K562 (cell line): ENCODE results near the gene LRRC19. TPM values are rescaled to one million over a fixed set of nuclear protein-coding genes. Genes with fewer than 3 reads are reported as not detected.

Source experiments
- ATF1 ChIP-seq, 2 experiments: fragments of 450-650 bp in 1 of 2; IDR thresholded peaks; 2 replicates each; pipeline ENCODE4 v1.6.1; 2016; ENCODE audit warnings: missing compliant biosample characterization in 1 of 2, missing genetic modification characterization in 1 of 2
- GTF2F1 ChIP-seq: IDR thresholded peaks from 2 replicates; pipeline ENCODE4 v1.6.1; 2011; ENCODE audit warnings: low read depth, low read length, improper control_type of control experiment
- HNRNPK ChIP-seq: fragments of 200-400 bp; formaldehyde crosslinking; IDR thresholded peaks from one replicate; pipeline ENCODE4 v1.6.1; 2018; ENCODE audit warnings: mild to moderate bottlenecking, low read depth, low read length; ENCODE audit not compliant: poor library complexity, severe bottlenecking
- NCOA2 ChIP-seq, 2 experiments: fragments of 450-650 bp; IDR thresholded peaks; 2 replicates each; pipeline ENCODE4 v1.6.1; 2018; ENCODE audit warnings: mild to moderate bottlenecking in 2 of 2, moderate library complexity in 1 of 2; ENCODE audit not compliant: partially characterized antibody in 2 of 2
- polyA plus RNA-seq, 8 experiments: library from polyadenylated mRNA; depleted of rRNA in 4 of 8; stranded (reverse) in 5 of 8; unstranded in 3 of 8; fragments of >200 nt; fragmentation: Nextera tagmentation in 2 of 8; fragmentation: Illumina TruSeq in 1 of 8; extraction: Ambion mirVana in 2 of 8; extraction: Trizol in 1 of 8; gene quantifications; 2 replicates each; pipeline versions ENCODE4 v1.2.1 to v1.2.3, GENCODE V29; 2011 to 2014; ENCODE audit warnings: inconsistent platforms in 1 of 8, missing spikeins in 1 of 8
- total RNA-seq, 7 experiments: library from RNA; depleted of rRNA in 6 of 7; stranded (reverse); fragments of >200 nt in 6 of 7; fragmentation: Illumina TruSeq in 2 of 7; extraction: Trizol in 2 of 7; gene quantifications; 2 replicates each; pipeline versions ENCODE4 v1.2.1 to v1.2.3, GENCODE V29; 2011 to 2021; ENCODE audit warnings: low replicate concordance in 1 of 7
- TF ChIP-seq, protein P1 (sequence below): fragments of 450-650 bp; IDR thresholded peaks from 2 replicates; pipeline ENCODE4 v1.7.1; 2018; ENCODE audit warnings: mild to moderate bottlenecking, low read depth; ENCODE audit not compliant: partially characterized antibody
- TF ChIP-seq, protein P2 (sequence below), 3 experiments: fragments of 200-800 bp in 1 of 3; fragments of 250-450 bp in 1 of 3; fragments of 450-650 bp in 1 of 3; sonication (Bioruptor Pico) in 1 of 3; sonication (Bioruptor generic) in 1 of 3; formaldehyde crosslinking in 1 of 3; IDR thresholded peaks; 2 replicates each; pipeline versions ENCODE4 v1.6.1 to v1.8.0; 2016 to 2022; ENCODE audit warnings: mild to moderate bottlenecking in 2 of 3, missing genetic modification characterization in 2 of 3, missing compliant biosample characterization in 1 of 3, moderate library complexity in 1 of 3
- TF ChIP-seq, protein P3 (sequence below), 2 experiments: fragments of 450-650 bp; IDR thresholded peaks; 2 replicates each; pipeline ENCODE4 v1.6.1; 2016
- TF ChIP-seq, protein P4 (sequence below): sonication (generic); formaldehyde crosslinking; IDR thresholded peaks from 2 replicates; pipeline ENCODE4 v1.9.0; 2022; ENCODE audit warnings: mild to moderate bottlenecking, missing genetic modification reagents
- TF ChIP-seq, protein P5 (sequence below): IDR thresholded peaks from 2 replicates; pipeline ENCODE4 v1.6.1; 2012; ENCODE audit warnings: low read depth, low read length, improper control_type of control experiment, borderline replicate concordance

LRRC19 gene
- total and polyA plus RNA-seq, 9 of the 15 experiments (the other 6 are each of a cell fraction or from before 2014, with no cell fraction given): not detected

DNA sequence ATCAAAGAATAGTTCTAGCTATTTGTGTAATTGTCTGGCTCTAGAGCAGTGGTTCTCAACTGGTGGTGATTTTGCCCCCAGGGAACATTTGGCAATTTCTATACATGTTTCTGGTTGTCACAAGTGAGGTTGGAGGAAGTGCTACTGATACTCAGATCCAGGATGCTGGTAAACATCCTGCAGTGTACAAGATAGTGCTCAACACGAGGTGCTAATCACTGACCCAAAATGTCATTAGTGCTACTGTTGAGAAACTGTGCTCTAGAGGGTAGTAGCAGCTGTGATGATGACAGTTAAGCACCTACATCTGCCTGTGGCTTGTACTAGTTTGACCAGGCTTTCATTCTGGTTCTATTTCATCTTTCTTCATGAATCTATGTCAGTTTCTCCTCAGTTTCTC, 22.1 kb downstream of the LRRC19 start (continued):
- TF ChIP-seq, protein P1, sequence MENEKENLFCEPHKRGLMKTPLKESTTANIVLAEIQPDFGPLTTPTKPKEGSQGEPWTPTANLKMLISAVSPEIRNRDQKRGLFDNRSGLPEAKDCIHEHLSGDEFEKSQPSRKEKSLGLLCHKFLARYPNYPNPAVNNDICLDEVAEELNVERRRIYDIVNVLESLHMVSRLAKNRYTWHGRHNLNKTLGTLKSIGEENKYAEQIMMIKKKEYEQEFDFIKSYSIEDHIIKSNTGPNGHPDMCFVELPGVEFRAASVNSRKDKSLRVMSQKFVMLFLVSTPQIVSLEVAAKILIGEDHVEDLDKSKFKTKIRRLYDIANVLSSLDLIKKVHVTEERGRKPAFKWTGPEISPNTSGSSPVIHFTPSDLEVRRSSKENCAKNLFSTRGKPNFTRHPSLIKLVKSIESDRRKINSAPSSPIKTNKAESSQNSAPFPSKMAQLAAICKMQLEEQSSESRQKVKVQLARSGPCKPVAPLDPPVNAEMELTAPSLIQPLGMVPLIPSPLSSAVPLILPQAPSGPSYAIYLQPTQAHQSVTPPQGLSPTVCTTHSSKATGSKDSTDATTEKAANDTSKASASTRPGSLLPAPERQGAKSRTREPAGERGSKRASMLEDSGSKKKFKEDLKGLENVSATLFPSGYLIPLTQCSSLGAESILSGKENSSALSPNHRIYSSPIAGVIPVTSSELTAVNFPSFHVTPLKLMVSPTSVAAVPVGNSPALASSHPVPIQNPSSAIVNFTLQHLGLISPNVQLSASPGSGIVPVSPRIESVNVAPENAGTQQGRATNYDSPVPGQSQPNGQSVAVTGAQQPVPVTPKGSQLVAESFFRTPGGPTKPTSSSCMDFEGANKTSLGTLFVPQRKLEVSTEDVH: no peak
- TF ChIP-seq, protein P2, sequence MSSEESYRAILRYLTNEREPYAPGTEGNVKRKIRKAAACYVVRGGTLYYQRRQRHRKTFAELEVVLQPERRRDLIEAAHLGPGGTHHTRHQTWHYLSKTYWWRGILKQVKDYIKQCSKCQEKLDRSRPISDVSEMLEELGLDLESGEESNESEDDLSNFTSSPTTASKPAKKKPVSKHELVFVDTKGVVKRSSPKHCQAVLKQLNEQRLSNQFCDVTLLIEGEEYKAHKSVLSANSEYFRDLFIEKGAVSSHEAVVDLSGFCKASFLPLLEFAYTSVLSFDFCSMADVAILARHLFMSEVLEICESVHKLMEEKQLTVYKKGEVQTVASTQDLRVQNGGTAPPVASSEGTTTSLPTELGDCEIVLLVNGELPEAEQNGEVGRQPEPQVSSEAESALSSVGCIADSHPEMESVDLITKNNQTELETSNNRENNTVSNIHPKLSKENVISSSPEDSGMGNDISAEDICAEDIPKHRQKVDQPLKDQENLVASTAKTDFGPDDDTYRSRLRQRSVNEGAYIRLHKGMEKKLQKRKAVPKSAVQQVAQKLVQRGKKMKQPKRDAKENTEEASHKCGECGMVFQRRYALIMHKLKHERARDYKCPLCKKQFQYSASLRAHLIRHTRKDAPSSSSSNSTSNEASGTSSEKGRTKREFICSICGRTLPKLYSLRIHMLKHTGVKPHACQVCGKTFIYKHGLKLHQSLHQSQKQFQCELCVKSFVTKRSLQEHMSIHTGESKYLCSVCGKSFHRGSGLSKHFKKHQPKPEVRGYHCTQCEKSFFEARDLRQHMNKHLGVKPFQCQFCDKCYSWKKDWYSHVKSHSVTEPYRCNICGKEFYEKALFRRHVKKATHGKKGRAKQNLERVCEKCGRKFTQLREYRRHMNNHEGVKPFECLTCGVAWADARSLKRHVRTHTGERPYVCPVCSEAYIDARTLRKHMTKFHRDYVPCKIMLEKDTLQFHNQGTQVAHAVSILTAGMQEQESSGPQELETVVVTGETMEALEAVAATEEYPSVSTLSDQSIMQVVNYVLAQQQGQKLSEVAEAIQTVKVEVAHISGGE (CRISPR knock-in tag; IDR thresholded peaks at IDR 0.05): no peak
- no peak for TF ChIP-seq GTF2F1
- TF ChIP-seq, protein P3, sequence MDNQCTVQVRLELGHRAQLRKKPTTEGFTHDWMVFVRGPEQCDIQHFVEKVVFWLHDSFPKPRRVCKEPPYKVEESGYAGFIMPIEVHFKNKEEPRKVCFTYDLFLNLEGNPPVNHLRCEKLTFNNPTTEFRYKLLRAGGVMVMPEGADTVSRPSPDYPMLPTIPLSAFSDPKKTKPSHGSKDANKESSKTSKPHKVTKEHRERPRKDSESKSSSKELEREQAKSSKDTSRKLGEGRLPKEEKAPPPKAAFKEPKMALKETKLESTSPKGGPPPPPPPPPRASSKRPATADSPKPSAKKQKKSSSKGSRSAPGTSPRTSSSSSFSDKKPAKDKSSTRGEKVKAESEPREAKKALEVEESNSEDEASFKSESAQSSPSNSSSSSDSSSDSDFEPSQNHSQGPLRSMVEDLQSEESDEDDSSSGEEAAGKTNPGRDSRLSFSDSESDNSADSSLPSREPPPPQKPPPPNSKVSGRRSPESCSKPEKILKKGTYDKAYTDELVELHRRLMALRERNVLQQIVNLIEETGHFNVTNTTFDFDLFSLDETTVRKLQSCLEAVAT (IDR thresholded peaks at IDR 0.05): no peak
- TF ChIP-seq, protein P4, sequence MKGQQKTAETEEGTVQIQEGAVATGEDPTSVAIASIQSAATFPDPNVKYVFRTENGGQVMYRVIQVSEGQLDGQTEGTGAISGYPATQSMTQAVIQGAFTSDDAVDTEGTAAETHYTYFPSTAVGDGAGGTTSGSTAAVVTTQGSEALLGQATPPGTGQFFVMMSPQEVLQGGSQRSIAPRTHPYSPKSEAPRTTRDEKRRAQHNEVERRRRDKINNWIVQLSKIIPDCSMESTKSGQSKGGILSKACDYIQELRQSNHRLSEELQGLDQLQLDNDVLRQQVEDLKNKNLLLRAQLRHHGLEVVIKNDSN: no peak
- TF ChIP-seq NCOA2 (IDR thresholded peaks at IDR 0.05; ENCODE audit: partially characterized antibody in 2 of 2): no peak
- TF ChIP-seq, protein P5, sequence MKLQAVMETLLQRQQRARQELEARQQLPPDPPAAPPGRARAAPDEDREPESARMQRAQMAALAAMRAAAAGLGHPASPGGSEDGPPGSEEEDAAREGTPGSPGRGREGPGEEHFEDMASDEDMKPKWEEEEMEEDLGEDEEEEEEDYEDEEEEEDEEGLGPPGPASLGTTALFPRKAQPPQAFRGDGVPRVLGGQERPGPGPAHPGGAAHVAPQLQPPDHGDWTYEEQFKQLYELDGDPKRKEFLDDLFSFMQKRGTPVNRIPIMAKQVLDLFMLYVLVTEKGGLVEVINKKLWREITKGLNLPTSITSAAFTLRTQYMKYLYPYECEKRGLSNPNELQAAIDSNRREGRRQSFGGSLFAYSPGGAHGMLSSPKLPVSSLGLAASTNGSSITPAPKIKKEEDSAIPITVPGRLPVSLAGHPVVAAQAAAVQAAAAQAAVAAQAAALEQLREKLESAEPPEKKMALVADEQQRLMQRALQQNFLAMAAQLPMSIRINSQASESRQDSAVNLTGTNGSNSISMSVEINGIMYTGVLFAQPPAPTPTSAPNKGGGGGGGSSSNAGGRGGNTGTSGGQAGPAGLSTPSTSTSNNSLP: no peak
- TF ChIP-seq HNRNPK: no peak
- no peak for TF ChIP-seq ATF1 (CRISPR knock-in tag; IDR thresholded peaks at IDR 0.05)
- TF ChIP-seq ATF1 (tag; IDR thresholded peaks at IDR 0.05): no peak
